HL-60/S4 treated with phorbol 12-myristate 13-acetate at 8.2 ng/mL for 4 days and 3 days (cell line): ENCODE results near the gene OPCML.

ENCODE experiments used
- in situ Hi-C: fragments of 300-500 bp; cut with MboI; formaldehyde crosslinking; loops from 2 replicates; pipeline ENCODE4 v1.15.0; 2022; ENCODE audit warnings: low sequenced_read_pairs

The OPCML gene

DNA sequence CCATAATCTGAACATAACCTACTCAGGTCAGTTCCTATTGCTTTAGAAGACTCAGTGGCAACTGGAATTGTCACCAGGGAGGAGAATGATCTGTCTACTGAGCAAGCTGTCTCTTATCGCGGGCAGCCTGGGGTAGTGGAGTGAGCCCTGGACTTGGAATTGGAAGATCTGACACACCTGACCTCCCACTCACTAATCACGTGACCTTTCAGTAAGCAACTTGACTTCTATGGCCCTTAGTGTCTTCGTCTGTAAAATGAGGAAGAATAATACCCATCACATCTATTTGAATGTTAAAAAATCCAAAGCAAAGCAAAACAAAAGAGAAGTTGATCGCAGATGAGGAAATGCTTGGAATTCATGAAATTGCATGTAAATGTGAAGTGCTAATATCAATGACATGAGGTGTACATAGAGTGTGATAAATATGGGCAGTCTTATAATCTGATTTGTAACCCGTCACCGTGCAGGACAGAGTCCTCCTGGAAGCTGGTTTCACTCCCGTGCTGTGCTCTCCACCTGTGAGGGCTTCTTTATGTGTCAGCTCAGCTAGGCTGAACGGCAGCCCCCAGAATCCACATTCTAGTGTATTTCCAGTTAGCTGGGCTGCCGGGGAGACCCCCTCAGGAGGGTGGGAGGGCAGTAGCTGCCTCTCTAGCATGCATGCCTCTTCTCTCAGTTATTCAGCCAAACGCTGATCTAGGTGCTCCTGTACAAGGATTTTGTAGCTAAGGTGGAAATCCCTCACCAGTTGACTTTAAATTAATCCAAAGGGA lies 482.9 kb downstream of the OPCML start:
- in situ Hi-C loops: no loop called here

DNA sequence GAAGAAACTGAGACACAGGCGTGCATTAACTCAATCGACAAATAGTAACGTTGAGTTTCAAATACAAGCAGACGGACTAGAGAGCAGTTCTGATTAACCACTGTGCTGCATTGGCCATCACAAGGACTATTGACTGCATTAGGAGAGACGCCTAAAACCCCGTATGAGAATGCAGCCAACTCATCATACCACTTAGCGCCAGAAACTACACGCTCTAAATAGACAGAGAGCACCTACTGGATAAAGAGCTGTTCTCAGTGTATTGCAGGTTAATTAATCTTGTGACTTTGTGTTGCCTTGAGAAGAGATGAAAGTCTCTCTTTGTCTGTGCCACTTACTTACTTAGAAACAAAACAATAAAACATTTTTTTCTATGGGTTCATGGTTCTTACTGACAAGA lies 484.0 kb downstream of the OPCML start:
- in situ Hi-C loops: no loop called here

DNA sequence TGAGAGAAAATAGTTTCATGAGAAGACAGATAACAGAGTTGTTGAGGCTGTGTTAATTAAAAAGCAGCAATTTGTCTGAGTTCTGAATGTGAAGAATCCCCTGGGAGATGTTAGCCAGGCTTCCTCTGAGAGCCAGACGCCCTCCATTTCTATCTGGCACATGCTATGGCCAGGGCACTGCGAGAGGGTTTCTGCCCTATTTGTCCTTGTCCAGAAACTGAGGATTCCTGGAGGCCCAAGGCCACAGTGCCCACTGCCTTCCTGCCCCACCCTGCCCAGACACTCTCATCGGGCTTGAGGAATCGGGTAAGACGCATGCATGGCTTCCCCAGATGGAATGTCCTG lies 484.6 kb downstream of the OPCML start:
- in situ Hi-C loops: no loop called here

DNA sequence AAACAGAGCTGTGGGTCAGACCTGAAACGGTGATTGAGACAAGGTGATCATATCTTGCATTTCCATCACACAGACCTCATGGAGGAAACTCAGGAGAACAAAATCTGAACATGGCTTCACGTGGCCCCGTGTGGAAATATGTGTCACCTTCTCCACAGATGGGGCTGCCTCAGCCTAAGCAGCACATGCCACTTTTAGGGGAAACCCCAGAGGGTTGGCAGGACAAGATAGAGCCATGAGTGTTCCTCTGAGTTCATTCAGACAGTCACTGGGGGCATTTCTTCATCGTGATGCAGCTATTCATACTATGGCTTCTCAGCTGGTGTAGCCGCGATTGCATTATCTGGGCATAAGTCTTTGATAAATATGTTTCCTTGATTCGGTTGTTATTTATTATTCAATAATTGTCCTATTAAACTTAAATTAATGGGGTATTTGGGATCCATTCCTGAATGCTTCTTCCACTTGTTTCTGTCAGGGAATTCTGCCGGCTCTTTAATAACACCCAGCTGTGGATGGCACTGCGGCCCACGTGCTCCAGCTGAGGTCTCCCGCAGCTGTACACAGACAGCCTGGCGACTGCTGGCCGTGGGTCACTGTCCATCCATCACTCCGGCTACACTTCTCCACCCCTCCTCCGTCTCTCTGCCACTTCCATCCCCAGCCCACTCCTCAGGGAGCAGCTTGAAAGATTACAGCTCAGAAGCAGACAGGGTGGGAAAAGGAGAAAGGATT lies 485.1 kb downstream of the OPCML start:
- in situ Hi-C loops: no loop called here

DNA sequence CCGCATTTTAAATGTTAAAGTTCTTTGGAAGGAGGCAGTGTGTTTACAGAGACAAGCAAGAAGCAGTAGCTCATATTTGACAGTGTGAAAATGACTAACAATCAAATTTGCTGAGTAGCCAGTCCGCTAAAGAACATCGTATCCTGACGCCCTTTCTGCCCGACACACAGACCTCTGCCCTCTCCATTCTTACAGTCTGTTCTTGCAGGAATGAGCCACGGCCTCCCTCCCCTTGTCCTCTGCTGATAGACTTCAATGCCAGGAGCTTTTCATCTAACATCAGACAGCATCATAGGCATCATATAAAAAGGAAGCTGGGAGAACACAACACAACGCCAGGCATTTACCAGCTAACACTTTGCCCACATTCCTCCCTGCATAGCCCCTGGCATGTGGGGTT lies 486.0 kb downstream of the OPCML start:
- in situ Hi-C loops: no loop called here

DNA sequence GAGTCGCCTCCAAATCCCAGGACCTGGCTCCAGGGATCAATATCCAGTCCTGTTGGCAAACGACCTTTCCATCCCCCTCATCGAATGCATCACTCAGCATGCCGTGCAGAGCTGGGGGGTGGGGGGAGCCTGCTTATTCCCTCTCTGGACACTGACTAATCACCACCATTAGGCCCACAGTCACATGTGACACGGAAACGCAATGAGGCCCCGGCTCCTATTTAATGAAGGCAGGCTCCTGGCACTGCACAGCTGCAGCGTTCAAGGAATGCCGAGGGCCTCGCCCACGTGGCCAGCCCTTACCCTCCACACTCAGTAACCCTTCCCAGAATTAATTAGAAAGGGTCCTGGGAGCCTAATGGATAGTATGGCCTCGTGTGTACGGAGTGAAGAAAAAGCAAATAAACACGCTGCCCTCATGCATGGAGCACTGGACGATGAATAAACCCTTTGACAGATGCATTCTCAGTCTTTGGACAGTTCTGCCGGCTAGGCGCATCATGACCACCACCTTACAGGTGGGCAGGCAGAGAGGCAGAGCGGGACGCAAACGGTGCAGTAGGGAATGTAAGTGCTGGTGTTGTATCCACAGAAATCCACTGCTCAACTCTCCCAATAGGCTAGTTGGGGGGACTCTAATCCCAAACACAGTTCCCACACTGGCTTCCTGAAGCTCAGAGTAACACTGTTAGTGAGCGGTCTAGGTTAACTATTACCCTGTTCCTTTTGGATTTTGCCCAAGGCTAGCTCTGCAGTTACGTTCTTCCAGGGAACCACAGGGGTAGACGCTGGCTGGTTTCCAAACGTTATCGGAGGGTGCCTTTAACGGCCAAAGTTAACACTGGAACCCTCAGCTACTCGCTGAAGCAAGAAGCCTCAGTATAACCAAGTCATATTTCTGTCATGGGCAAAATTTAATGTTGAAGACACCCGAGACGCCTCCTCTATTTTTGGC lies 490.1 kb downstream of the OPCML start:
- in situ Hi-C loops: no loop called here

DNA sequence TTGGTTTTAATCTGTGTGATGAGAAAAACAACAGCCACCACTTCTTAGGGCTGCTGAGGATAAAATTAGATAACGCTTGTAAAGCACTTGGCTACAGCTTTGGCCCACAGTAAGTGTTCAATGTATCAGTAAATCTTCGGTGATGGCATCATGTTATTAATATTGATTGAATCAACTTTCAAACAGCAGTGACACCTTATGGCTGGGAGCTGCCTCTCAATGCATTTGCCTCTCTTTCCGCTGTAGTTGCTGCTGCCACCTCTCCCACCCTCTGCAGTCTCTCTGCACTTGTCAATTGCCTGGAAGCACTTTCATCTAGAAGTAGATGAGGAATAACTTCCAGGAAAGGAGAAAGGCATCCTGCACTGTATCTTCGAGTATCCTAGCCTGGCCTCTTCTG lies 491.1 kb downstream of the OPCML start:
- in situ Hi-C loops: no loop called here

DNA sequence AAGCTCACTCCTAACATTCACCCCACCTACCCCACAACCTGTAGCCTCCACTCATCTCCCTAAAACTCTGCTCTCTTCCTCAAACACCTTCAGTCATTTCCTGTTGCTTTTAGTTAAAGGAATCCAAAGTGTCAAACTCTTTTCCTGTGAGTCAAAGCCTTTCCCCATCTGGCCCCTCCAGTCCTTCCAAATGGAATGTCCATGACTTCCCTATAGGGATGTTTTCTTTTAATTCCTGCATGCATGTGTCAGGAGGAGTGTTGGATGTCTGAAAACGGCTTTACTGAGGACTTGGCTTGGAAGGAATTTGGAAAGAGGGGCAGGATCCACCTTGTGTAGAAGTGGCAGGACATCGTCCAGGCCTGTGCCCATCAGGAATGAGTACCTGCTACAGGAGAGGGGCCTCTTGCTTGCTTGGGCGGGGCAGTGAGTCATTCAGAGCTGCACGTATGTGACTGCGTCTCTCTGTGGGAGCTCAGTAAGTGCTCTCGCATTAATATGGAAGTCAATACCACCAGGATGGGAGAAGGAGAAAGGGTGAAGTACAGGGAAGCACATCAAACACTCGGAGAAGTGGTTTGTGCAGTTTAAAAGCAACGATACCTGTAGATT lies 491.9 kb downstream of the OPCML start:
- in situ Hi-C loops: no loop called here

DNA sequence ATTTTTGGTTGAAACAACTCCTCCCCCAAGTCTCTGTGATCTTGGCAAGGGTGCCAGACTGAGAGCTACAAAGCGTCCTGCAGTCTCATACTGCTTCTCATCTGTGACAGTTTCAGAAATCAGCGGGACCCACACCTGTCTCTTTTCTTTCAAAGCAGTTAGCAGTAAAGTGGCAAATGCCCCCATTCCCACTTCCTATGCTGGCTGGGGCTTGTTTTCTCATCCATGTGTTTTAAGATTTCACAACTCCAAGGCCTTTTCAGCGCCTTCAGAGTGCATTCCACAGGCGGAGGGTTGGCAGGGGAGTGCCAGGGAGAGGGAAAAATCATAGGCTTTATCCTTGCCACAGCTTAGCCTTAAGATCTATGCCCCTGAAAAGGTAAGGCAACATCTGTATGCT lies 493.5 kb downstream of the OPCML start:
- in situ Hi-C loops: no loop called here

DNA sequence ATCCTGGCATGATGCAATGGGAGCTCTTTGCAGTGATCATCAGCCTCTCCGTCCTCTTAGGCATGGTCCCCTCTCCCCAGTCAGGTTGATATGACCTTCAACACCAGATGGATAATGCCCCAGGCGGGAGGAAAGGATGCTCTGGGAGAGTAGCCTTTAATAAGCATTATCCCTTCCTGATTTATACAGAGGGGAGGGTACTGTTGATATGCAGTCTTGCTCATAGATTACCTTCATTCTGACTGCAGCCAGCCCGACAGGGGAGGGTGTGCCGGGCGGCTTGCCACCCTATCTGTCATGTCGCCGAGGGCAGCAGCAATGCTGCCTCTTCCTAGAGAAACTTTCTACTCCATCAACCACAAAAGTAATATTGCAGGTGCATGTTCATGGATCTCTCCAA lies 497.4 kb downstream of the OPCML start:
- in situ Hi-C loops: no loop called here

DNA sequence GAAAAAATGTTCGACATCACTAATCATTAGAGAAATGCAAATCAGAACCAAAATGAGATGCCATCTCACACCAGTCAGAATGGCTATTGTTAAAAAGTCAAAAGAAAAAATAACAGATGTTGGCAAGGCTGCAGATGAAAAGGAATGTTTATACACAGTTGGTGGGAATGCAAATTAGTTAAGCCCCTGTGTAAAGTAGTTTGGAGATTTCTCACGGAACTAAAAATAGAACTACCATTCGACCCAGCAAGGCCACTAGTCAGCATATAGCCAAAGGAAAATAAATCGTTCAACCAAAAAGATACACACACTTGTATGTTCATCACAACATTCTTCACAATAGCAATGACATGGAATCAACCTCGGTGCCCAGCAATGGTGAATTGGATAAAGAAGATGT lies 503.2 kb downstream of the OPCML start:
- in situ Hi-C loops: no loop called here

DNA sequence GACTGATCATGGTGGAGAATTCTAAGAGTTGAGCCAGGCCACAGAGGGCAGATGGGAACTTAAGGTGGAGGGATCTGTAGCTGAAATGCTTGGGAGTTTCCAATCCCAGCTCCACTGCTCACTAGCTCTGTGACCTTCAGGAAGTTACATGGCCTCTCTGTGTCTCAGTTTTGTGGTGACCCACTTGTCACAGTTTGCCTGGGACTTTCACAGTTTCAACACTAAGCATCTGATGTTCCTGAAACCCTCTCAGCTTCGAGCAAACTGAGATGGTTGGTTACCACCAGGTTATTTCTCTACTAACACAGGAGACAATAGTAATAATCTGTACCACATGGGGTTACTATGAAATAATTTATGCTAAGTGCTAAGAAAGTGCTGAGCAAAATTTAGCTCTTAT lies 505.3 kb downstream of the OPCML start:
- in situ Hi-C loops: no loop called here

DNA sequence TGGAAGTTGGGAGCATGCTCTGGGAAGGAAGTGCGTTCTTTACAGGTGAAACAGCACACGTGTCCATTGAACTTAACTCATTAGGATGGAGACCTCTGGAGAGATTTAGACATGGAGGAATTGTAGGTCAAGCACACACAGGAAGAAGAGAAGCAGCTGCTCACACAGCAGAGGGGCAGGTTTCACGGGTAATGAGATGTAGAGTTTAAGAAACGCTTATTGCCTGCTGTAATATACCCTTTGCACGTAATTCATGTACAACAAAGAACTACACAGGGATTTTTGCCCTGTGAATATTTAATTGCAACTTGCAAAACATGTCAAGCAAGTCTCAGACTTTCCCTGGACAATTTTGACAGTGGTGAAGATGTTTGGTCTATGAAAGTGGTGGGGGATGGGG lies 508.0 kb downstream of the OPCML start:
- in situ Hi-C loops: no loop called here

DNA sequence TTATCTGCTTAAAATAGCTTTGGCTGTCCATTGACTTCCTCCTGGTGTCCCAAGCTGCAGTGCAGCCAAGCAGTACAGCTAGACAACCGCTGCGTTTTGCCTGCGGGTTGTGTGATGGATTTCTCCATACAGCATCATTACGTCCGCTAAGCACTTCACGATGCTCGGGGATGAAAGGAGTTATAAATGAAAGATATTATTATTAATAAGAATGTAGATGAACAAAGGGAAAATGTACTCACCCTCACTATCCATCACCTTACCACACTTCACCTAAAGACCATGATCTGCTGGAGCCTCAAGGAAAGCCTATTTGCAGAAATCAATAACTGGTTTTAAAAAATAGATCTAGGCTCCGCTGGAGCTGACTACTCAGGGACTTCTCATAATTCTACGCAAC lies 509.1 kb downstream of the OPCML start:
- in situ Hi-C loops: no loop called here

DNA sequence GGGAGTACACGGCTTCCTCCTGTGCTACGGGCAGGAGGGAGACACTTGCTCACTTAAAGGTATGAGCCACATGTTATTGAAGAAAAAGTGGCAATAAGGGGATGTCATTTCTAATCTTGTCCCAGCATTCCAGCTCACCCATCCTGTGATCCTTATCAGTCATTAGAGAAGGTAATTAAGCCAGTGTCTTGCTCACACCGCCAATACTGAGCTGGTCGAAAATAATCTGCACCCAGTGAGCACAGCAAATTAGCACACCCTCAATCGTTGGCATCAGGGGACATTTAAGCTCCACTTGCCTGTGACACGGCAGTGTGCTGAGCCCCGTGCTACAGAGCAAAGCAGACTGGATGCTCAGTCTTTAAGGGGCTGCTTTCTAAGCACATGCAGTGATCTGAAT lies 510.7 kb downstream of the OPCML start:
- in situ Hi-C loops: no loop called here

DNA sequence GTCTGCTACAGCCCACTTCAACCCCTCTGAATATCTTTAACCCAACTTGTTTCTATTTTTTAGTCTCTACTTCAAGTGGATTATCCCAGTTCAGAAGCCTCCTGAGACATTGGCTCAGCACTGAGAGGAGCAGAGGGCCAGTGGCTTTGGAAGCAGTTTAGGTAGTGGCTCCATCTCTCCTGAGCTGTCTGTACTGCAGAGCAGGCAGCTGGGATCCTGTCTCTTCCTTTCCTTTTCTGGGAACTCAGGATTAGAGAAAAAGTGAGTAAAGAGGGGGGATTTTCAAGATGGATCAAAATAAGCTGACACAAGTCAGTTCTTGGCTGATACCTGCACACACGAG lies 512.0 kb downstream of the OPCML start:
- in situ Hi-C loops: no loop called here

DNA sequence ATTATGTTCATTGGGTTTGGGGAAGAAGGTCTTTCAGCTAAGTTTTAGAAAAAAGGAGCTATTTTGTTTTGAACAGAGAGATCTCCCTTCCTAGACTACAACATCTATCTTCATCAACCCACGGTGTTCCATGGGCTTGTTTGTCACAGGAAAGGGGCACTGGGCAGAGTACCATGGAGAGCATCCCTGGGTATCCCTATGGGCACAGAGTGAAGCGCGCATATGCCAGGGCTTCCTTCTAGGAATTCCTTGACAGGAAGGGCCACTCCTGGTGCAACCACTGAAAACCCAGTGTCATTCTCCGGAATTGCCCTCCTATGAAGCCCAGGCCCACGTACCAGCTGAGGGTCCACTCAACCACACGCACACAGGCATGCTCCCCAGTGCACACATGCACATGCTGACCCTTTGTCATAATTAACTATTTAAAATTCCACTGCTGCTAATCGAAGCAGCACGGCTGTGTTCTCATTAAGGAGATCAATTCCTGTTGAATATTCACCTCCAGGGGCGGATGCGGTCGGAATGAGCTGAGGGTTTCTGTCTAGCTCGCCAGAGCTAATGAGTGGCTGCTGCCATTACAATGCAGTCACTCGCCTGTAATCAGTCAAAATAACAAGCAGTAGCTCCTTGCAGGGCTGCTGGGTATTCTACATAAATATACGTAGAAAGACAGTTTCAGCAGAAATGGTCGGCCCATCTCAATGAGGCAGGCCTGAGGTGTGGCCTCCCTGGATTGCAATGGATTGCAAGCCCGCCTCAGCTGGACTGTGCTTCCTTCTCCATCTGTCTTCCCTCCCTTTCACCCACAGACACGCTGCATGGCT lies 512.5 kb downstream of the OPCML start:
- in situ Hi-C loops: no loop called here

DNA sequence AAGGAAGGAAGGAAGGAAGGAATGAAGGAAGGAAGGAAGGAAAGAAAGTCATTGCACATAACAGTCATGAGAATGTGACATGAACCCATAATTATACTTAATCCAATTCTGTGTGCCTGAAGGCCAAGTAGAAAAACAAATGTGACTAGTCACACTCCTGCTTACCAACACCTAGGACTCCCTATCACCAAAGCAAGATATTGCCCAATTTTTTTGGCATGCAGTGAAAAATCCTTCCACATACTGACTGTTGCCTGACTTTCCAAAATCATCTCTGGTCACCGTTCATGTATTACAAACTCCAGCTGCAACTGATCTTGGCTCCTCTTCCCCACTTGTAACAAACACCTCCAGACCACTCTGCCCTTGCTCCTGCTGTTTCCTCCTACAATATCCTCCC lies 516.8 kb downstream of the OPCML start:
- in situ Hi-C loops: no loop called here

DNA sequence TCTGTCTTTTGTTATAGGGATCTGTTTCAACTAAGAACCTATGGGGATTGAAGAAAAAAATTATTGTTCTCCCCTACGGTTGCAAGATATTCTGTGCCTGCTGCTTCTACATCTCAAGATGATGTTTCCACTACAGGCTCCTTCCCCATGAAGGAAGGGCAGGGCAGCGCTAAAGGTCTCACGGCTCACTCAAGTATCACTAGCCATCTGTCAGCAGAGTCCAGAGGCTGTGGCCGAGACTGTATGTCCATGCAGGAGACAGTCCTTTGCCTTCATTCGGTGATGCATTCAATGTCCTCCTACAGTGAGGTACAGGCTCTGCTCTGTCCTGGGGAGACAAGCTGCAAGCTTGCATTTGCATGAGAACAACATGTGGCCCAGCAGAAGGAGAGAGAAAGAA lies 518.0 kb downstream of the OPCML start:
- in situ Hi-C loops: no loop called here

DNA sequence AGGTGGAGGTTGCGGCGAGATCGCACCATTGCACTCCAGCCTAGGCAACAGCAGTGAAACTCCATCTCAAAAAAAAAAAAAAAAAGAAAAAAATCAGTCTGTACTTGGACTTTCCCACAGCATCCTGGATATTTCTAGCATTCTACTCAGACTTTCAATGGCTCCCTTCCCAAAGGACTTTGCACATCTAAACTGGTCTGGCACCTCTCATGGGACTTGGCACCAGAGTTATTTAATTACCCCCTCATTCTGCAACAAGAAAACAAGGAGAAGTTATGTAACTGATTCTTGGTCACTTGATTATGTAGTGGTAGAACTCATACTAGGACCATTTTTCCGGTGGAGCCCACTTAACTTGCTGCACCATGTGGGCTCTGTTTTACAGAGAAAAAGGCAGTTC lies 519.5 kb downstream of the OPCML start:
- in situ Hi-C loops: no loop called here
